Activated CD8-positive, alpha-beta memory T cell treated with anti-CD3 and anti-CD28 coated beads for 4 hours (primary cell): ENCODE measurements around the gene NUDT3.

ENCODE experiments used
- DNase-seq, 2 donors: peaks; one replicate each; pipeline ENCODE4 v3.0.0-alpha.2; 2020; ENCODE audit warnings: low read depth in 2 of 2

The NUDT3 gene

DNA sequence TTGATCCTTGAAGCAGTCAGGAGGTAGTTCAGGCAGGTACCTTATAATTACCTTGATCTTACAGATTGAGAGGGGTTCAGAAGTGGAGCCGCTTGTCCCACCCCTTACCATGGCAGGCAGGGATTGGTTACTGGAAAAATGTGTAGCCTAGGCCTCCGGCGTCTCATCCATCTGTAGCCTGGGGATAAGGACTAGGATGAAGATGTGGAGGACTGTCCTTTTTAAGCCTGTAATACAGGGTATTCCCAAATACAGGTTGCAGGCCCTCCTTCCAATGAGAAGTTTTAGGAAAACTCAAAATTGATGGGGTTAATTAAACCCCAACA is 153.0 kb downstream of the NUDT3 start:
- no peak for DNase-seq

DNA sequence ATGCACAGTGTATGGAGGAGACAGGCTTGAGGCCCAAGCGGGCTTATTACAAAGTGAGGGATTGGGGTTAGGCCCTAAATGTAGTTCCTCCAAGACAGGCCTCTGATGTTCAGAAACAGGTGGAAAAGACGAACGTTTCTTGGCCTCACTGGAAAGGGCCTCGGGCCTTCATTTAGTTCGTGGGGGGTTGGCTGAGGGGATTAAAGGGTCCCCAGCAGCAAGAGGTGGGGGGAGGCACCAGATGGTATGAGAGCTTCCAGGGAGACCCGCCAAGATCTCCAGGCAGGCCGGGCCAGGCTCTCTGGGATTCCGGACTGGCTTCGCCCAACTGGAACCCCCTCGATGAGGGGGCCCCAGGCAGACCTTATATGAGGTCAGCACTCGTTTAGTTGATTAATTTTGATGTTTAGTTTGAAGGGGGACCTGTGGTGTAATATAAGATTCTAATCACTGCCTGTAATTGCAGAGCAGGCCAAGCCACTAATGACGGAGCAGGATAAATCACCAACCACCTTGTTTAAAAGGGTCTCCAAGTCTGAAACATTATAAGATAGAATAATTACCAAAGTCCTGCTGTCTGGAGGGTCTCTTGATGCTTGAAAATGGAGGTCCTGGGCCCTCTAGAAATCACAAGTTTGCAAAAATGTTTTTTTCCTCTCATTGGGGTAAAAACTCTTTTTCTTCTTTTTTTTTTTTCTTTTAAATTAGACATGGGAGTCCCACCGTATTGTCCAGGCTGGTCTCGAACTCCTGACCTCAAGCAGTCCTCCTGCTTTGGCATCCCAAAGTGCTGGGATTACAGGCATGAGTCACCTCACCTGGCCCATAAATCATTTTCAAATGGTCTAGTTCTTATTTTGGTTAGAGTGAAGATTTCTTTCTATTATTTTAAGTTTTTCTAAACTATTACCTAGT is 153.6 kb downstream of the NUDT3 start:
- DNase-seq, result no peak

DNA sequence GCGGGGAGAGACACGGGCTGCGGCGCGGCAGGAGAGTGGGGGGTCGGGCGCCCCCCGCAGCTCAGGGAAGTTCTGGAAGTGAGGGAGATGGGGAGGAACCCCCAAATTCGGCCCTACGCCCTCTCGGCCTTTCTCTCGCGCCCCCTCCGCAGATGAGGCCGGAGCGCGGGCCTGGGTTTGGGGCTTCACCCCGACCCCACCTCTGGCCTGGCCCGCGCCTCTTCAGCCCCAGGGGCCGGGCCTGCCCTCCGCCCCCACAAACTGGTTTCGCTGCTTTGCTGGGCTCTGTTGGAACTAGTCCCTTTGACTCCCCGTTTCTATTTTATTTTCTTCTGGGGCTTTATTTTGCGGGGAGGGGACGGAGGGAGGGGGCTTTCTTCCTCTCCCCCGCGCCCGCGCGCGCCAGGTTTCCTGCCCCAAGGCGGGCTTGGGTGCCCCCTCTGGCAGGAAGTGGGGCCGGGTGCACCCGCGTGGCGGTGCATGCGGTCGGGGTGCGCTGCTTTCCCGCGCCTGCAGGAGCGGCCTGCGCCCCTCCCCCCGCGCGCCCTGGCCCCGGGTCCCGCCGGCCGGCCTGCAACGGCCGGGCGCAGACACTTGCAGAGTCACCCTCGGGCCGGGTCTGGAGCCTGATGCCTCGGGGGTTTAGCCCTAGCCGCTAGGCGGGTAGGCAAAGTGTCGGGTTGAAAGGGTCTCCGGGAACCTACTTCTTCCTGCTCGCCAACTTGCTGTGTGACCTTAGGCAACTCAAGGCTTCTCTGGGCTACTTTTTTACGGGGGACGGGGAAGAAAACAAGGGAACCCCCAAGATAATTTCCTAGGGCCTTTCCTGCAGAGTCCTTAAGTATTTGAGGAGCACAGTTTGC is 154.5 kb downstream of the NUDT3 start:
- DNase-seq, result peak; percentile 45 to 51

DNA sequence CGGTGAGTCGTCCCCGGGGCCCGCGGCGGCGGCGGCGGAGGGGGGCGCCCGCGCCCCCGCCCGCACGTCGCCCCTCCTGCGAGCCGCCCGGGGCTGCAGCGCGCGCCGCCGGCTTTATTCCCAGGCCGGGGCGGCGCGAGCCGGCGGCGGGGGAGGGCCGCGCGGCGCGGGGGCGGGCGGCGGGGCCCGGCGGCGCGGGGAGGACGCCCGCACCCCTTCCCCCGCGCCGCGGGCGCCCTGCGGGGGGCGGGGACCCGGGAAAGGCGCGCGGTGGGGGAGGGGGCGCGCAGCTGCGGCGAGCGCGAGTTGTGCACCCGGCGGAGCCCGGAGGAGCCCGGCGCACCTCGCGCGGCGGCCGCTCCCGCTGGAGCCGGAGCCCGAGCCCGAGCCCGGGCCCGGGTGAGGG is 155.2 kb downstream of the NUDT3 start:
- no peak for DNase-seq

DNA sequence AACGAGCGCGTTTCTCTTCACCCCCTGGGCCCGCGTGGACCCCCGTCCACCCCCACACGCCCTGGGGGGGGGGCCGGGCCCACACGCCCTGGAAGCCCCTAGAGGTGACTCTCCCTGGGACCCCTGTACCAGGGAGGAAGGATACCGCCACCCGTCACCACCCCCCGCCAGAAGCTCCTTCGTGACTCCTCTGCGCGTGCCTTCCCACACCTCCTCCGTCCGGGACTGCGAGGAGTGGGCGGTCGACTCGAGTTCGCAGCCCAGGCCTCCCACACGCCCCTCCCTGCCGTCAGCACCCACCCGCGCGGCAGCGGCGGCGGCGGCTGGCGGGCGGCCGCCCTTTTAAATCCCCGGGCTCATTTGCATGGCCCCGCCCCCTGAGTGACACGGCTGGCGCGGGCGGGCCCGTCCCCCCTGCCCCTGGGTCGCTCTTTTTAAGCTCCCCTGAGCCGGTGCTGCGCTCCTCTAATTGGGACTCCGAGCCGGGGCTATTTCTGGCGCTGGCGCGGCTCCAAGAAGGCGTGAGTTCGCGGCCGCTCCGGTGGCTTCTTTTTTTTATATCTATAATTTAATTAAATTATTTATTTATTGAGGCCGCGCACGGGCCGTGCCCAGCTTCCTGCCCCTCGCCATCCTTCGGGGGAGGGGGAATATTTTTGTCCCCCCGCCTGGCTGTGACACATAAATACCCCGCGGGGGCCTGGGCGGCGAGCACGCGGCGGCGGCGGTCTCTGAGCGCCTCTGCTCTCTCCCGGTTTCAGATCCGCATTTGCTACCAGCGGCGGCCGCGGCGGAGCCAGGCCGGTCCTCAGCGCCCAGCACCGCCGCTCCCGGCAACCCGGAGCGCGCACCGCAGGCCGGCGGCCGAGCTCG is 155.8 kb downstream of the NUDT3 start, which contains the start of gene HMGA1:
HMGA1 (plus strand) TSS at position 431 of the 873 bp plus-strand sequence. CDS start 3,908 bp downstream, outside the sequence.
- peak; percentile 84 to 88 for DNase-seq

DNA sequence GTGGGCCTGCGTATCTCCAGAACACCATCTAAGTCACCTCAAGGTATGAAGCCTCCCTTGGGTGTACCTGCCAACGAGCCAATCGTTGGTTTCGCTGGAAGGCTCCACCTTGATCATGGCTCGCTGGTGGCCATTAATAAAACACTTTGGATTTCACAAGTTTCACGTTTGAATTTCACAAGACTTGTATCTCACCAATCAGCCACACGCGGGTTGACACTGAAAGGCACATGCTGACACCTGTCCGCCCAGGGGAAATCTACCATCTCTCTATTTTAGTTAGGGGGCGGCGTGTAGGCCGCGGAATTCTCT is 156.4 kb downstream of the NUDT3 start:
- DNase-seq, result peak in 1 of 2 donors; percentile 43

DNA sequence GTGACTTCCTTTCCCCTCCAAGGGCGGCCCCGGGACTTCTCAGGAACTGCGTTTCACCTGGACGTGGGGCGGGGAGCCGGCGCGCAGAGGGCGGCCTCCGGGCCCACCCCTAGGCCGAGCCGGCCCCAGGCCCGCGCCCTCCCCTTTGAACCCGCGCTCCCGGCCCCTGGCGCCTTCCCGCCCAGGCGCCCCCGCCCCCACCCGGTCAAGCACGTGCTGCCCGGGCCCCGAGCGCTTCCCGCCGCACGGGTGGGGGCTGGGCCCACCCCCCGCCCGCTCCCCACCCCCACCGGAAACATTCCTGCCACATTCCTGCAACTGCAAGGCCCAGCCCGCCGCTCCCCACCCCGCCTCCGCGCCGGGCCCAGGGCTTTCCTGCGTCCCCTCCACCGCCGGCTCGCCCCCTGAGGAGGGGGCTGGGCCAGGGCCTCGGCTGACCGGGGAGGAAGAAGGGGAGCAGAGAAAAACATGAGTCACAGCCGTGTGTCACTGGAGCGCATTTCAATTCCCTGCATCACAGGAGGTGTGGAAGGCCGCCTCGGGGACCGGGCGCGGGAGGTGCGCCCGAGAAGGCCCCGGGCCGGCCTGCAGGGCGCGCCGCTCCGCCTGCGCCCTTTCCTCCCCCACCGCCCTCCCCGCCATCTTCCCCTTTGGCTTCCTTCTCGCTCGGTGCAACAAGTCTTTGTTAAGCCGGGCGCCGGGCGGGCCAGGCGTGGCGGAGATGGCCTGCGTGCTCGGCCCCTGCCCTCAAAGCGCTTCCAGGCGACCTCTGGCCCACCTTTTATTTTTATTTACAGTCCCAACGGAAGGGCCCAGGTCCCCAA is 156.9 kb downstream of the NUDT3 start:
- peak; percentile 44 to 59 for DNase-seq

DNA sequence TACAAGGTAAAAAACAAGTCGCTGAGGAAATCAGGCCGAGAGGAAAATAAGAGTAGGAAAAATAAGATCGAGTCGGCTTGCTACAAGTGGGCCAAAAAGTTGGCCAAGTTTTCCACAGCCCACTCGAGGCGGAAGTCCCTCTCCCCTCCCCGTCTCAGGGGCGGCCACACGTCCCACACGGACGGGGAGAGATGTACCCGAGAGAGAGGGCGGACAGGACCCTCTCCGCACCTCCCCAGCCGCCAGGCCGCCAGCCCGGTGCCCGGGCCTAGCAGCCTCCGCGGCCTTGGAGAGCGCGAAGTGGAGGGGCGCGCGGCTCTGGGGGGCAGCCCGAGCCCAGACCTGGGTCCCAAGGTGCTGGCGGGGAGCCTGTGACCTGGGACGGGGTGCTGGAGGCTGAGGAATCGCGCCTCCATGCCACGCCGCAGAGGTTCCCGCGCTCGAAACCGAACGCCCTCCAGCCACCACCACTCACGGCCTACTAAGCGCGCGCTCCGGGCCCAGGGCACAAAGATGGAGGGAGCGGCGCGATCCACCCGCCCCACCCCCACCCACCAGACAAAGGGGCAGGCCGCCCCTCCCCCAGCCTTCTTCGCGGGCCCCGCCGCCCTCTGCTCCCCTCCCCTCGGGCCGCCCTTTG is 157.7 kb downstream of the NUDT3 start:
- DNase-seq, result no peak

DNA sequence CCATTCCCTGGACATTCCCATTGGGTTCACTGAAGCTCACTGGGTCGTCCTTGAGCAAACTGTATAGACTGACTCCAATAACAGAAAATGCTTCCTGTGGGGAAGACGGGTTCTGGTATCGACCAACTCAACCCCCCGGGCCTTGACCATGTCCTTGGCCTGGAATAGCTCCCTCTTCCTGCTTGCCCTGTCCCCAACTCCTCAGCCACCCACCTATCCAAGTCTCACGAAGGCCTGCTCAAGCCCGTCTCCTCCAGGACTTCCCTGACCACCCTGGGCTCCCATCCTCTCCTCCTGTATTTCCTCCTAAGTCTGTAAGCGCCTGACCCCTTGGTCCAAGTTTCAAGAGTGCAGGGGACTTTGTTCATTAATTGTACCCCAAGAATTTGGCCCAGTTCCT is 158.6 kb downstream of the NUDT3 start:
- DNase-seq, result no peak

DNA sequence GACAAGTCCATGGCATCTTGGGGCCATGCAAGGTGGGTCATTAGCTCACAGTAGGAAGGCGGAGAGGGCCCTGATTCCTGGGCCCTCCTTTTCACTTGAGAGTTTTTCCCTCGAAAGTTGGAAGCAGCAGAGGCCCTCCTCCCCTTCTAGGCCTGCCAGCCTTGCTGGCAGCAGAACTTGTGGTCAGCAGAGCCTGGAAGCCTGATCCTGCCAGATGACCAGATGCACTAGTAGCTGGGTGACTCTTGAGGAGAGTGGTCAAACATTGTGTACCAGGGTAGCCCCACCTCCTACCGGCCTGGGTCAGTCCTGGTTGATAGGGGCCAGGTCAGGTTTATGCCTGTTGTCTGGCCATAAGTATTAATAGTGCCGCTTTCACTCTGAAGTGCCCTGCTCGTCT is 159.6 kb downstream of the NUDT3 start:
- DNase-seq, result no peak

DNA sequence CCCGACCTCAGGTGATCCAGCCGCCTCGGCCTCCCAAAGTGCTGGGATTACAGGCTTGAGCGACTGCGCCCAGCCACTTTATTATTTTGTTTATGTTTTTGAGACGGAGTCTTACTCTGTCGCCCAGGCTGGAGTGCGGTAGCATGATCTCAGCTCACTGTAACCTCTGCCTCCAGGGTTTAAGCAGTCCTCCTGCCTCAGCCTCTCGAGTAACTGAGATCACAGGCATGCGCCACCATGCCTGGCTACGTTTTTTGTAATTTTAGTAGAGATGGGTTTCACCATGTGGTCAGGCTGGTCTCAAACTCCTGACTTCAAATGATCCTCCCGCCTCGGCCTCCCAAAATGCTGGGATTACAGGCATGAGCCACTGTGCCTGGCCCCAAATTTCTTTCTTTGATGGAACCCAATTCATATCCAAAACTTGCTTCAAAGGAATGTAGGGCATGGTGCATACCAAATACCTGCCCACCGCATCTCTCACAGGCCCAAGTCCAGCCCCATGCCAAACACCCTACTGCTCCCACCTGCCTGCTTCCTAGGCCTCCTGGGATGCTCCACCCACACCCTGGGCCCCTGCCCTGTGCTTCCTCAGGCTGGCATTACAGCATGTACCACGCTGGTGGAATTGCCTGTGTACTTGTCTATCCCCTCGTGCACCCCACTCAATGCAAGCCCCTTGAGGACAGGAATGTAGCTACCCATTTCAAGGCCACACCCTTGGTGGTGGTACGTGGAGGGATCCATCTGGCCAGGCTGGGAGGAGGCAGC is 160.7 kb downstream of the NUDT3 start:
- DNase-seq, result no peak

DNA sequence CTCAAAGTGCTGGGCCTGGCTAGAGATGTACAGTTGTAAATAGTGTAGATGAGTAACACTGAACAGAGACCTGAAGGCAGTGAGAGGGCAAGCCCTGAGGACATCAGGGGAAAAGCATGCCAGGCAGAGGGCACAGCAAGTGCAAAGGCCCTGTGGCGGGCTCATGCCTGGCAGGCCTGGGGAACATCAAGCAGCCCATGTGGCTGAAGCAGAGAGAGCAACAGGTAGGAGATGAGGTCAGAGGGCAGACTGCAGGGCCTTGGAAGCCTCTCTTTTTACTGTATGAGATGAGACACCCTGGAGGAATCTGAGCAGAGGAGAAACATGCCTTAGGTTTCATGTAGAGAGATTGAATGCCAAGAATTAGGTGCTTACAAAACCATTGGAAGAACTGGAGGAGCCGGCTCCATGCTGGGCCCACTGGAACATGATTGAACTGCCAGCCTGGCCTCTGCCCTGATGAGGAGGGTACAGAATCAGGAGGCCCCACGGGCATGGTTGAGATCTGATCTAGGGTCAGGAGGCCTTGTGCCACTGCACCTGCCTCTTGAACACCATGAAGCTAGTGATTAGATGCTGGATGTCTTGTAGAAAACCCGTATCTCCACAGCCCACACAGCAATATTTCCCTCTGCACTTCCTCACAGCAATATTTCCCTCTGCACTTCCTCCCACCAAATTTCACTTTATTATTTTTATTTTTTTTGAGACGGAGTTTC is 161.7 kb downstream of the NUDT3 start:
- no peak for DNase-seq

DNA sequence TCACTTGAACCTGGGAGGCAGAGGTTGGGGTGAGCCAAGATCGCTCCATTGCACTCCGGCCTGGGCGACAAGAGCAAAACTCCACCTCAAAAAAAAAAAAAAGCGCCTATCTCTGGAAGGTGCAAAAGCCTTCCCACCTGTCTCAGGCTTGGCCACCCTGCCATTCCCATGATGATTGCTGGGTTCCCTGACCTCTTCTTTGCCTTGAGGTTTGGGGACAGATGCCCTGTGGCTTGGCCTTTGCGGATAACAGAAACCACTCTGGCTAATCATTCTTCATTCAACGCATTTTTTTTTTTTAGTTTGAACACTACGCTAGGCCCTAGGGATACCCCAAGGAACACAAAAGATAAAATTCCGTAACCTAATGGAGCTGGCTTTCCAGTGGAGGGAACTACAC is 162.6 kb downstream of the NUDT3 start:
- DNase-seq, result no peak
